Activated CD4-positive, alpha-beta T cell treated with anti-CD3 and anti-CD28 coated beads for 4 hours (primary cell): ENCODE measurements around the gene CORO6.

Experiments
- DNase-seq, 2 donors: peaks; one replicate each; pipeline ENCODE4 v3.0.0-alpha.2; 2020

CORO6 gene

GRCh38 chr17:29590411-29591145 is 32.1 kb downstream of the CORO6 start:
- no peak for DNase-seq

- peak; percentile 81 to 83 for DNase-seq
Measured at GRCh38 chr17:29589524-29590410, 32.9 kb downstream of the CORO6 start, which contains the start of gene GIT1. TSS of gene GIT1 (minus strand) at chr17:29589648. CDS start at chr17:29589378, 270 bp downstream.

- peak; percentile 71 to 83 for DNase-seq
Measured at GRCh38 chr17:29588562-29589411, 33.9 kb downstream of the CORO6 start.

GRCh38 chr17:29588017-29588561 is 34.6 kb downstream of the CORO6 start:
- no peak for DNase-seq

- DNase-seq = no peak
Measured at GRCh38 chr17:29587591-29587990, 35.1 kb downstream of the CORO6 start.

GRCh38 chr17:29586676-29587469 is 35.8 kb downstream of the CORO6 start:
- no peak for DNase-seq

GRCh38 chr17:29585080-29585751 is 37.5 kb downstream of the CORO6 start:
- peak in 1 of 2 donors; percentile 40 for DNase-seq

GRCh38 chr17:29584452-29585079 is 38.1 kb downstream of the CORO6 start:
- no peak for DNase-seq

- DNase-seq = no peak
Measured at GRCh38 chr17:29583324-29584248, 39.1 kb downstream of the CORO6 start.

- DNase-seq = no peak
Measured at GRCh38 chr17:29582772-29583171, 39.9 kb downstream of the CORO6 start.

GRCh38 chr17:29582254-29582765 is 40.4 kb downstream of the CORO6 start:
- no peak for DNase-seq

- no peak for DNase-seq
Measured at GRCh38 chr17:29581583-29582253, 41.0 kb downstream of the CORO6 start.

GRCh38 chr17:29579866-29580771 is 42.6 kb downstream of the CORO6 start:
- DNase-seq = peak; percentile 87 to 90

GRCh38 chr17:29578626-29579485 is 43.9 kb downstream of the CORO6 start:
- no peak for DNase-seq

GRCh38 chr17:29577385-29578211 is 45.1 kb downstream of the CORO6 start:
- DNase-seq = no peak

- no peak for DNase-seq
Measured at GRCh38 chr17:29577001-29577370, 45.7 kb downstream of the CORO6 start.
